GM12878 (cell line): ENCODE data around the gene IREB2. TPM values are rescaled to one million over a fixed set of nuclear protein-coding genes. Genes with fewer than 3 reads are reported as not detected.

Experiments used
- ATAC-seq: fragments of 200-7000 bp; cut with Tn5 transposase; 3 replicates; pipeline ENCODE4 v1.9.1; 2020; ENCODE audit warnings: mild to moderate bottlenecking, moderate library complexity
- BruUV-seq: library from RNA; stranded (reverse); fragments of 400-500 nt; replicated peaks from 2 replicates; lab custom pipeline; 2021; lab: Mats Ljungman, UMichigan
- CTCF ChIA-PET: fragments of 300-600 bp; sonication (Branson Sonifier 250); formaldehyde crosslinking; extraction: SDS; loops from one replicate; lab custom pipeline; 2021; ENCODE audit warnings: inconsistent platforms; lab: Yijun Ruan, JAX
- POLR2A ChIA-PET: fragments of 350-600 bp; formaldehyde crosslinking; extraction: SDS; loops from one replicate; lab custom pipeline; 2021; ENCODE audit warnings: inconsistent platforms; lab: Charles Lee
- RAD21 ChIA-PET: fragments of 300-600 bp; sonication (Branson Sonifier 250); formaldehyde crosslinking; loops from one replicate; lab custom pipeline; 2023; ENCODE audit warnings: antibody characterized with exemption; ENCODE audit not compliant: unreplicated experiment; lab: Charles Lee
- SMC1A ChIA-PET: fragments of 300-600 bp; sonication (Branson Sonifier 250); formaldehyde crosslinking; loops from one replicate; lab custom pipeline; 2023; ENCODE audit not compliant: unreplicated experiment, uncharacterized antibody; lab: Charles Lee
- DNase-seq: peaks from one replicate; pipeline ENCODE4 v3.0.0-alpha.2; 2011; ENCODE audit warnings: low read depth, low spot score
- FAIRE-seq: peaks from 3 replicates; lab custom pipeline; 2011; peaks lifted over from hg19 to GRCh38; lab: Jason Lieb, UNC
- H2AFZ ChIP-seq: 2 replicates; pipeline ENCODE4 v1.6.0; 2011; ENCODE audit warnings: low read depth, low read length, control low read depth; ENCODE audit not compliant: control insufficient read depth
- H3K27ac ChIP-seq: 2 replicates; pipeline ENCODE4 v1.5.1; 2011; ENCODE audit warnings: control low read depth; ENCODE audit not compliant: control insufficient read depth, insufficient read depth
- H3K27me3 ChIP-seq, 2 experiments: replicated peaks in 1 of 2; 2 replicates each; pipeline versions ENCODE4 v1.6.0 to v1.6.1; 2011; ENCODE audit warnings: low read length in 1 of 2; ENCODE audit not compliant: control insufficient read depth in 2 of 2, insufficient read depth in 2 of 2
- H3K36me3 ChIP-seq, 2 experiments: 2 replicates each; pipeline ENCODE4 v1.5.1; 2011; ENCODE audit warnings: low read length in 1 of 2; ENCODE audit not compliant: control insufficient read depth in 2 of 2, insufficient read depth in 2 of 2
- H3K4me1 ChIP-seq: 2 replicates; pipeline ENCODE4 v1.6.1; 2011; ENCODE audit warnings: mild to moderate bottlenecking, low read length, moderate library complexity, mixed read lengths; ENCODE audit not compliant: control insufficient read depth, insufficient read depth
- H3K4me2 ChIP-seq: 2 replicates; pipeline ENCODE4 v1.6.0; 2011; ENCODE audit warnings: control low read depth; ENCODE audit not compliant: control insufficient read depth, insufficient read depth
- H3K4me3 ChIP-seq: fragments of 200-600 bp; sonication (generic); 2 replicates; pipeline ENCODE4 v1.5.1; 2016
- H3K79me2 ChIP-seq: 2 replicates; pipeline ENCODE4 v1.6.0; 2011; ENCODE audit warnings: low read length; ENCODE audit not compliant: control insufficient read depth, insufficient read depth
- H3K9ac ChIP-seq: 2 replicates; pipeline ENCODE4 v1.8.0; 2011; ENCODE audit warnings: low read length, control low read depth, mixed read lengths; ENCODE audit not compliant: control insufficient read depth, insufficient read depth
- H3K9me3 ChIP-seq: replicated peaks from 3 replicates; pipeline ENCODE4 v1.5.1; 2011; ENCODE audit warnings: mild to moderate bottlenecking, low read length; ENCODE audit not compliant: control insufficient read depth, insufficient read depth
- H4K20me1 ChIP-seq: 2 replicates; pipeline ENCODE4 v1.6.0; 2011; ENCODE audit not compliant: control insufficient read depth, insufficient read depth
- ASH2L ChIP-seq: fragments of 300-600, 200-600 bp; sonication (generic); IDR thresholded peaks from 2 replicates; pipeline ENCODE4 v1.6.1; 2017; ENCODE audit warnings: low read depth, mild to moderate bottlenecking, borderline replicate concordance
- ATF2 ChIP-seq: IDR thresholded peaks from 2 replicates; pipeline ENCODE4 v1.6.1; 2012; ENCODE audit warnings: low read length, inconsistent platforms
- CBX5 ChIP-seq: sonication (generic); IDR thresholded peaks from 2 replicates; pipeline ENCODE4 v1.6.1; 2016; ENCODE audit warnings: low read depth, moderate library complexity, mild to moderate bottlenecking, inconsistent platforms
- CREB1 ChIP-seq: IDR thresholded peaks from 2 replicates; pipeline ENCODE4 v1.6.1; 2012; ENCODE audit warnings: low read depth, mild to moderate bottlenecking, inconsistent platforms
- IKZF2 ChIP-seq, 2 experiments: fragments of 450-650 bp; IDR thresholded peaks; 2 replicates each; pipeline ENCODE4 v1.6.1; 2017; ENCODE audit warnings: mild to moderate bottlenecking in 2 of 2, moderate library complexity in 2 of 2
- JUND ChIP-seq: IDR thresholded peaks from 2 replicates; pipeline ENCODE4 v1.6.1; 2012; ENCODE audit warnings: low read depth, mild to moderate bottlenecking, low read length, improper control_type of control experiment, moderate library complexity
- LARP7 ChIP-seq: fragments of 450-650 bp; IDR thresholded peaks from 2 replicates; pipeline ENCODE4 v1.6.1; 2017; ENCODE audit warnings: mild to moderate bottlenecking
- MTA3 ChIP-seq: IDR thresholded peaks from 2 replicates; pipeline ENCODE4 v1.6.1; 2012; ENCODE audit warnings: low read length, inconsistent platforms, borderline replicate concordance
- NFYB ChIP-seq: IDR thresholded peaks from 2 replicates; pipeline ENCODE4 v1.6.1; 2011; ENCODE audit warnings: low read depth, mild to moderate bottlenecking, low read length, improper control_type of control experiment, moderate library complexity; ENCODE audit not compliant: insufficient read depth
- NR2F1 ChIP-seq: fragments of 450-650 bp; conservative IDR thresholded peaks from 2 replicates; pipeline ENCODE4 v1.6.1; 2017; ENCODE audit warnings: mild to moderate bottlenecking
- RUNX3 ChIP-seq: IDR thresholded peaks from 2 replicates; pipeline ENCODE4 v1.6.1; 2012; ENCODE audit warnings: low read length, inconsistent platforms
- SPI1 ChIP-seq: IDR thresholded peaks from 2 replicates; pipeline ENCODE4 v1.6.1; 2011; ENCODE audit warnings: low read depth, mild to moderate bottlenecking, low read length, moderate library complexity, borderline replicate concordance; ENCODE audit not compliant: insufficient read depth
- WGBS: methylation state at CpG from one replicate; pipeline ENCODE4 v1.1.6; 2016; ENCODE audit warnings: low lambda C conversion rate; ENCODE audit not compliant: insufficient replicate concordance, insufficient coverage; ENCODE audit errors: missing lambda C conversion rate; 5-methylcytosine and 5-hydroxymethylcytosine counted together
- in situ Hi-C: fragments of 300-500 bp; cut with MboI; formaldehyde crosslinking; loops from 9 replicates; pipeline ENCODE4 v1.14.3; 2018; ENCODE audit warnings: mixed read lengths
- intact Hi-C: fragments of 100-400 bp; cut with micrococcal nuclease; formaldehyde crosslinking; loops from one replicate; pipeline ENCODE4 v1.14.2; 2022; ENCODE audit not compliant: unreplicated experiment
- polyA plus RNA-seq, 11 experiments: library from polyadenylated mRNA; depleted of rRNA in 4 of 11; unstranded in 6 of 11; stranded (reverse) in 5 of 11; fragments of >200 nt; fragmentation: Nextera tagmentation in 4 of 11; fragmentation: Illumina TruSeq in 1 of 11; extraction: Ambion mirVana in 4 of 11; extraction: Trizol in 1 of 11; gene quantifications; 1 replicate in 1 of 11; 2 replicates in 10 of 11; pipeline versions ENCODE4 v1.2.1 to v1.2.3, GENCODE V29; 2011 to 2016; ENCODE audit warnings: inconsistent platforms in 2 of 11, missing spikeins in 2 of 11, low read depth in 1 of 11
- total RNA-seq, 4 experiments: library from RNA; depleted of rRNA in 3 of 4; stranded (reverse); fragments of >200 nt in 3 of 4; fragmentation: Illumina TruSeq in 1 of 4; extraction: Trizol in 1 of 4; gene quantifications; 2 replicates each; pipeline versions ENCODE4 v1.2.1 to v1.2.3, GENCODE V29; 2013 to 2021
- TF ChIP-seq, protein P1 (sequence below): fragments of 450-650 bp; conservative IDR thresholded peaks from 2 replicates; pipeline ENCODE4 v1.6.1; 2017; ENCODE audit warnings: mild to moderate bottlenecking, moderate library complexity
- TF ChIP-seq, protein P2 (sequence below): fragments of 450-650 bp; IDR thresholded peaks from 2 replicates; pipeline ENCODE4 v1.6.1; 2017; ENCODE audit warnings: low read depth, mild to moderate bottlenecking, moderate library complexity

Gene IREB2
- total and polyA plus RNA-seq, 10 of the 15 experiments (the other 5 are each of a cell fraction or from before 2014, with no cell fraction given) = 13.0 to 52.4 (median 24.4) TPM

- H3K27ac ChIP-seq = peak overlapping the region; percentile 10; the same call in 1 of the 2 replicates
- peak; percentile 40 for DNase-seq
- ChIA-PET SMC1A (no interaction called here), RAD21 (no interaction called here), POLR2A (interaction anchor here (1.0 kb wide), 1 partner anchor 17 kb away, joined by 3 read pairs; the partner anchor contains the start of gene IREB2), CTCF (no interaction called here)
- peak; percentile 84 for ATAC-seq
- H3K4me2 ChIP-seq = peak overlapping the region; percentile 9; the same call in 1 of the 2 replicates
- no TSS peak for BruUV-seq
- 34% methylated on average over 5 of the region's 5 CpGs for WGBS
- TF ChIP-seq NFYB (0 out of 2 replicates have a peak, but pooled peaks have one; percentile 37), IKZF2 (IDR thresholded peaks at IDR 0.05) (peak in 1 of 2 experiments; percentile 47; a peak in 2 of 4 replicates), SPI1 (peak; percentile 83; the same call in 1 of the 2 replicates), ATF2 (no peak), NR2F1 (no peak), CBX5 (no peak), RUNX3 (peak; percentile 45; the same call in 1 of the 2 replicates), ASH2L (no peak), JUND (no peak), CREB1 (no peak), LARP7 (no peak), MTA3 (no peak)
- TF ChIP-seq, protein P1, sequence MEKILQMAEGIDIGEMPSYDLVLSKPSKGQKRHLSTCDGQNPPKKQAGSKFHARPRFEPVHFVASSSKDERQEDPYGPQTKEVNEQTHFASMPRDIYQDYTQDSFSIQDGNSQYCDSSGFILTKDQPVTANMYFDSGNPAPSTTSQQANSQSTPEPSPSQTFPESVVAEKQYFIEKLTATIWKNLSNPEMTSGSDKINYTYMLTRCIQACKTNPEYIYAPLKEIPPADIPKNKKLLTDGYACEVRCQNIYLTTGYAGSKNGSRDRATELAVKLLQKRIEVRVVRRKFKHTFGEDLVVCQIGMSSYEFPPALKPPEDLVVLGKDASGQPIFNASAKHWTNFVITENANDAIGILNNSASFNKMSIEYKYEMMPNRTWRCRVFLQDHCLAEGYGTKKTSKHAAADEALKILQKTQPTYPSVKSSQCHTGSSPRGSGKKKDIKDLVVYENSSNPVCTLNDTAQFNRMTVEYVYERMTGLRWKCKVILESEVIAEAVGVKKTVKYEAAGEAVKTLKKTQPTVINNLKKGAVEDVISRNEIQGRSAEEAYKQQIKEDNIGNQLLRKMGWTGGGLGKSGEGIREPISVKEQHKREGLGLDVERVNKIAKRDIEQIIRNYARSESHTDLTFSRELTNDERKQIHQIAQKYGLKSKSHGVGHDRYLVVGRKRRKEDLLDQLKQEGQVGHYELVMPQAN = no peak
- TF ChIP-seq, protein P2, sequence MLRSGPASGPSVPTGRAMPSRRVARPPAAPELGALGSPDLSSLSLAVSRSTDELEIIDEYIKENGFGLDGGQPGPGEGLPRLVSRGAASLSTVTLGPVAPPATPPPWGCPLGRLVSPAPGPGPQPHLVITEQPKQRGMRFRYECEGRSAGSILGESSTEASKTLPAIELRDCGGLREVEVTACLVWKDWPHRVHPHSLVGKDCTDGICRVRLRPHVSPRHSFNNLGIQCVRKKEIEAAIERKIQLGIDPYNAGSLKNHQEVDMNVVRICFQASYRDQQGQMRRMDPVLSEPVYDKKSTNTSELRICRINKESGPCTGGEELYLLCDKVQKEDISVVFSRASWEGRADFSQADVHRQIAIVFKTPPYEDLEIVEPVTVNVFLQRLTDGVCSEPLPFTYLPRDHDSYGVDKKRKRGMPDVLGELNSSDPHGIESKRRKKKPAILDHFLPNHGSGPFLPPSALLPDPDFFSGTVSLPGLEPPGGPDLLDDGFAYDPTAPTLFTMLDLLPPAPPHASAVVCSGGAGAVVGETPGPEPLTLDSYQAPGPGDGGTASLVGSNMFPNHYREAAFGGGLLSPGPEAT = peak; percentile 12; the same call in 1 of the 2 replicates
- H3K4me1 ChIP-seq = peaks cover 10% of the 10 kb centered on the region
- H3K9me3 ChIP-seq = no peaks in the 10 kb centered on the region
- no peaks in the 10 kb centered on the region for H4K20me1 ChIP-seq
- in situ Hi-C loops = no loop called here
- no peak overlapping the region for H3K4me3 ChIP-seq
- intact Hi-C loops = no loop called here
- H3K79me2 ChIP-seq = peaks cover 92% of the 10 kb centered on the region
- no peak for FAIRE-seq
- no peak overlapping the region for H2AFZ ChIP-seq
- no peak overlapping the region for H3K9ac ChIP-seq
- peaks cover 0 to 2% of the 10 kb centered on the region in 2 experiments; a peak in 2 of 4 replicates for H3K36me3 ChIP-seq
- no peaks in the 10 kb centered on the region for H3K27me3 ChIP-seq
These were observed 17.0 kb downstream of the IREB2 start for GRCh38 chr15:78454992-78455391.
